Common myeloid progenitor, CD34-positive (primary cell): ENCODE results near the gene SMOC2.

Experiments used
- CTCF ChIA-PET: fragments of 350-600 bp; sonication (Branson Sonifier 250); formaldehyde crosslinking; loops from one replicate; lab custom pipeline; 2021; ENCODE audit warnings: antibody characterized with exemption; lab: Charles Lee
- POLR2A ChIA-PET: fragments of 350-600 bp; sonication (Branson Sonifier 250); formaldehyde crosslinking; loops from one replicate; lab custom pipeline; 2021; ENCODE audit warnings: antibody characterized with exemption; lab: Charles Lee
- DNase-seq, 3 donors: peaks; one replicate each; pipeline versions ENCODE4 v3.0.0 to v3.0.0-alpha.2; 2013
- H3K27ac ChIP-seq, 2 experiments: 1 replicate in 1 of 2; 2 replicates in 1 of 2; pipeline ENCODE4 v1.7.0; 2013; ENCODE audit warnings: inconsistent platforms in 2 of 2, low read length in 2 of 2, mild to moderate bottlenecking in 2 of 2, low read depth in 1 of 2, moderate library complexity in 1 of 2; ENCODE audit not compliant: severe bottlenecking in 2 of 2, insufficient read depth in 1 of 2, poor library complexity in 1 of 2
- H3K27me3 ChIP-seq, 5 experiments: replicated peaks in 2 of 5; 1 replicate in 3 of 5; 2 replicates in 2 of 5; pipeline versions ENCODE4 v1.6.1 to v1.7.0; 2013; ENCODE audit warnings: low read length in 4 of 5, mild to moderate bottlenecking in 2 of 5, moderate library complexity in 2 of 5, inconsistent platforms in 1 of 5; ENCODE audit not compliant: insufficient read depth in 5 of 5, control insufficient read depth in 4 of 5
- H3K36me3 ChIP-seq, 4 experiments: 1 replicate in 2 of 4; 2 replicates in 2 of 4; pipeline versions ENCODE4 v1.6.1 to v1.7.0; 2013; ENCODE audit warnings: low read length in 3 of 4, control low read depth in 1 of 4, mild to moderate bottlenecking in 1 of 4; ENCODE audit not compliant: control insufficient read depth in 4 of 4, insufficient read depth in 4 of 4
- H3K4me1 ChIP-seq, 4 experiments: 1 replicate in 3 of 4; 2 replicates in 1 of 4; pipeline versions ENCODE4 v1.6.1 to v1.7.1; 2013; ENCODE audit warnings: low read length in 3 of 4, mild to moderate bottlenecking in 3 of 4, control low read depth in 1 of 4, inconsistent platforms in 1 of 4, moderate library complexity in 1 of 4; ENCODE audit not compliant: control insufficient read depth in 4 of 4, insufficient read depth in 4 of 4; ENCODE audit errors: control extremely low read depth in 1 of 4
- H3K4me3 ChIP-seq, 7 experiments: 1 replicate in 4 of 7; 2 replicates in 3 of 7; pipeline versions ENCODE4 v1.5.1 to v1.7.0; 2013; ENCODE audit warnings: mild to moderate bottlenecking in 7 of 7, low read length in 6 of 7, moderate library complexity in 6 of 7, inconsistent platforms in 2 of 7, low read depth in 2 of 7, control low read depth in 1 of 7; ENCODE audit not compliant: insufficient read depth in 4 of 7, control insufficient read depth in 1 of 7; ENCODE audit errors: extremely low read depth in 1 of 7
- H3K9me3 ChIP-seq, 5 experiments: 1 replicate in 4 of 5; 2 replicates in 1 of 5; pipeline versions ENCODE4 v1.6.1 to v1.7.1; 2013; ENCODE audit warnings: low read length in 4 of 5, mild to moderate bottlenecking in 2 of 5, inconsistent platforms in 1 of 5, low read depth in 1 of 5, moderate library complexity in 1 of 5; ENCODE audit not compliant: control insufficient read depth in 4 of 5, insufficient read depth in 2 of 5; ENCODE audit errors: control extremely low read depth in 1 of 5
- WGBS: methylation state at CpG from one replicate; pipeline ENCODE4 v1.1.5; 2013; ENCODE audit not compliant: insufficient coverage; 5-methylcytosine and 5-hydroxymethylcytosine counted together

Gene SMOC2

DNA sequence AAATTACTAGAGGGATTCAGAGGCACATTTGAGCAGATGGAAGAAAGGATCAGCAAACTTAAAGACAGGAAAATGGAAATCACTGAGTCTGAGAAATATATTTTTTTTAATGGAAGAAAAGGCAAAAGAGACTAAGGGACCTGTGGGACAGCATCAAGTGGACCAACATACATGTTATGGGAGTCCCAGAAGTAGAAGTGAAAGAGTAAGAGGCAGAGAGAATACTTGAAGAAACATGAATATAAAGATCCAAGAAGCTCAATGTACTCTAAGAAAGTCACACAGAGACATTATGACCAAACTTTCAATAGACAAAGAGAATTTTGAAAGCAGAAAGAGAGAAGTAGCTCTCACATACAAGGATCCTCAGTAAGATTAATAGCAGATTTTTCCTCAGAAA is 39.5 kb downstream of the SMOC2 start:
- no peak overlapping the region for H3K4me3 ChIP-seq
- ChIA-PET CTCF (interaction anchor here (0.6 kb wide), 1 partner anchor 16 kb away, joined by 3 read pairs; no protein-coding TSS in a partner anchor), POLR2A (no interaction called here)
- no peaks in the 10 kb centered on the region for H3K4me1 ChIP-seq
- no peaks in the 10 kb centered on the region for H3K36me3 ChIP-seq
- H3K9me3 ChIP-seq: peaks cover 2 to 4% (median 3%) of the 10 kb centered on the region in 5 experiments
- DNase-seq: no peak
- no peaks in the 10 kb centered on the region for H3K27me3 ChIP-seq
- H3K27ac ChIP-seq: no peak overlapping the region

GRCh38 chr6:168485818-168486217 is 44.8 kb downstream of the SMOC2 start:
- Histone ChIP-seq H3K27me3 (peaks cover 0 to 3% (median 0%) of the 10 kb centered on the region in 5 experiments), H3K4me3 (no peak overlapping the region), H3K4me1 (no peaks in the 10 kb centered on the region), H3K9me3 (peaks cover 0 to 2% (median 0%) of the 10 kb centered on the region in 5 experiments), H3K27ac (no peak overlapping the region), H3K36me3 (no peaks in the 10 kb centered on the region)
- WGBS: no CpG with 5 or more reads among the region's 5 CpGs
- no peak for DNase-seq
- POLR2A ChIA-PET: no interaction called here
- CTCF ChIA-PET: no interaction called here

DNA sequence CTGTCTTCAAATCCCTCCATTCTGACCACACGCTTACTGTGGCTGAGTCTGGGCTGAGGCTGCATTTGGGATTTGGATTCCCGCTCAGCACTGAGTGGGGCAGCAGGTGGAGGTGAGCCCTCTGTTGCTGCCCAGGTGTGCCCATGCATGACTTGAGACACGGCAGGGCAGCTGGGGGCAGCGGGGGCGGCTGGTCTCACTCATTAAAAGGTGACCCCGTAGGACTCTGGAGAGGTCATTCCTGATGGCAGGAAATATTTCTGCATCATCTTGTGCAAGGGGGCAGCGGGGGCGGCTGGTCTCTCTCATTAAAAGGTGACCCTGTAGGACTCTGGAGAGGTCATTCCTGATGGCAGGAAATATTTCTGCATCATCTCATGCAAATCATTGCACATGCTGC is 49.8 kb downstream of the SMOC2 start:
- ChIA-PET POLR2A (no interaction called here), CTCF (no interaction called here)
- Histone ChIP-seq H3K4me3 (no peak overlapping the region), H3K4me1 (no peaks in the 10 kb centered on the region), H3K27ac (no peak overlapping the region), H3K9me3 (no peaks in the 10 kb centered on the region), H3K36me3 (no peaks in the 10 kb centered on the region), H3K27me3 (peaks cover 0 to 6% (median 0%) of the 10 kb centered on the region in 5 experiments)
- no peak for DNase-seq
- WGBS: 91% methylated on average over 6 of the region's 8 CpGs

GRCh38 chr6:168493976-168494375 is 53.0 kb downstream of the SMOC2 start:
- H3K27me3 ChIP-seq: peaks cover 0 to 2% (median 0%) of the 10 kb centered on the region in 5 experiments
- no peak for DNase-seq
- CTCF ChIA-PET: no interaction called here

DNA sequence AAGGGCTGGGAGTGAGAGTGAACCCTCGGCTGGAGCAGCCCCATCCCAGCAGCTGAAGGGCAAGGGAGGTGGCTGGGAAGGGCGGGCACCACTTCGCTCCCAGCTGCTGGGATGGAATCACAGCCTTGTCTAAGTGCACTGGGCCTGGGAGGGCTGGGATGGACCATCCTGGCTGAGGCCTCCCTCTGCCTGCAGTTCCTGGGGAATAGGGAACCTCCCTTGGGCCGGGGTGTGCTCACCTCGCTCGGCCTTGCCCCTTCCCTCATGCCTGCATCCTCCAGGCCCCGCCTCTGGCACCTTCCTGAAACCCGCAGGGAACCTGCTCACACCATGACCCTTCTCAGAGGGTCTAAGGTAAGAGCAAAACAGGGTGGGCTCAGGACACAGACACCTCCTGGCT is 53.7 kb downstream of the SMOC2 start:
- no peak overlapping the region for H3K27ac ChIP-seq
- DNase-seq: no peak
- H3K9me3 ChIP-seq: no peaks in the 10 kb centered on the region
- H3K4me1 ChIP-seq: no peaks in the 10 kb centered on the region
- H3K27me3 ChIP-seq: peaks cover 0 to 2% (median 0%) of the 10 kb centered on the region in 5 experiments
- ChIA-PET POLR2A (no interaction called here), CTCF (no interaction called here)
- H3K4me3 ChIP-seq: no peak overlapping the region
- 88% methylated on average over 3 of the region's 8 CpGs for WGBS
- no peaks in the 10 kb centered on the region for H3K36me3 ChIP-seq

More at GRCh38 chr6:168493976-168494375, 53.0 kb downstream of the SMOC2 start:
- WGBS: 100% methylated on average over 3 of the region's 6 CpGs
- H3K4me3 ChIP-seq: no peak overlapping the region
- no peaks in the 10 kb centered on the region for H3K4me1 ChIP-seq
- no peaks in the 10 kb centered on the region for H3K9me3 ChIP-seq
- POLR2A ChIA-PET: no interaction called here
- no peaks in the 10 kb centered on the region for H3K36me3 ChIP-seq
- no peak overlapping the region for H3K27ac ChIP-seq

GRCh38 chr6:168495133-168495532 is 54.1 kb downstream of the SMOC2 start:
- 96% methylated on average over 6 of the region's 13 CpGs for WGBS
- Histone ChIP-seq H3K36me3 (no peaks in the 10 kb centered on the region), H3K27ac (no peak overlapping the region), H3K27me3 (peaks cover 0 to 2% (median 0%) of the 10 kb centered on the region in 5 experiments), H3K4me1 (no peaks in the 10 kb centered on the region), H3K4me3 (no peak overlapping the region), H3K9me3 (no peaks in the 10 kb centered on the region)
- ChIA-PET POLR2A (no interaction called here), CTCF (no interaction called here)
- no peak for DNase-seq

DNA sequence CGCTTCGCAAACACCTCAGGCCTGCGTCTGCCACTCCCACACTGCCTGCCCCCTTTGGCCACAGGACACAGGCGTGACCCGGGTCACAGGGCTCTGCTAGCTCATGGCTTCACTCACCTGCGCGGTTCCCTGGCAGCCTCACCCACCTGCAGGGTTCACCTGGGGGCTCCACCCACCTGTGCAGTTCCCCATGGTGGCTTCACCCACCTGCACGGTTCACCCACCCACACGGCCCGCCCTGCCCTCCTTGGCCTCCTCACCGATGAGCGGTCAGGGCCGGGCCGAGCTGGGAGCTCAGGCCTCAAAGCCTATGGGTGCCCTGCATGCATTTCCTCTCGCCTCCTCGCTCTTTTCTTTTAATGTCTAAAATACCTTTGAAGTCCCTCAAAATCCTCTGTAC is 54.7 kb downstream of the SMOC2 start:
- POLR2A ChIA-PET: no interaction called here
- no peak for DNase-seq
- Histone ChIP-seq H3K4me1 (no peaks in the 10 kb centered on the region), H3K9me3 (no peaks in the 10 kb centered on the region), H3K36me3 (no peaks in the 10 kb centered on the region), H3K27me3 (peaks cover 0 to 2% (median 0%) of the 10 kb centered on the region in 5 experiments), H3K4me3 (no peak overlapping the region), H3K27ac (no peak overlapping the region)
- WGBS: 90% methylated on average over 10 of the region's 16 CpGs
- CTCF ChIA-PET: no interaction called here
